H1 (cell line): ENCODE data around the gene ERC1. TPM values are rescaled to one million over a fixed set of nuclear protein-coding genes. Genes with fewer than 3 reads are reported as not detected.

Experiments
- CHD7 ChIP-seq: fragments of 300-600 bp; sonication (generic); IDR thresholded peaks from 2 replicates; pipeline ENCODE4 v1.7.1; 2012; ENCODE audit warnings: low read length, moderate library complexity, mild to moderate bottlenecking, inconsistent platforms; ENCODE audit not compliant: insufficient replicate concordance
- EZH2 ChIP-seq: fragments of 200-600 bp; sonication (generic); IDR thresholded peaks from 2 replicates; pipeline ENCODE4 v1.7.1; 2012; ENCODE audit warnings: low read depth, mild to moderate bottlenecking, moderate library complexity, low read length, inconsistent platforms; ENCODE audit not compliant: severe bottlenecking
- HDAC6 ChIP-seq: IDR thresholded peaks from one replicate; pipeline ENCODE4 v1.7.1; 2012; ENCODE audit warnings: low read depth, mild to moderate bottlenecking, inconsistent platforms, low read length, moderate library complexity
- MAX ChIP-seq: IDR thresholded peaks from 2 replicates; pipeline ENCODE4 v1.6.1; 2012; ENCODE audit warnings: inconsistent platforms
- POLR2A ChIP-seq, 2 experiments: IDR thresholded peaks; 1 replicate in 1 of 2; 2 replicates in 1 of 2; pipeline ENCODE4 v1.6.1; 2011; ENCODE audit warnings: low read depth in 2 of 2, low read length in 2 of 2, mild to moderate bottlenecking in 2 of 2; ENCODE audit errors: control extremely low read depth in 1 of 2
- polyA plus RNA-seq, 7 experiments: library from polyadenylated mRNA; depleted of rRNA in 3 of 7; stranded (reverse) in 5 of 7; unstranded in 2 of 7; fragments of >200 nt in 5 of 7; fragments of 200-250 nt in 2 of 7; gene quantifications; 1 replicate in 5 of 7; 2 replicates in 1 of 7; 4 replicates in 1 of 7; pipeline versions ENCODE4 v1.2.1 to v1.2.3, GENCODE V29; 2011 to 2013; ENCODE audit warnings: missing spikeins in 2 of 7, mixed read lengths in 2 of 7
- total RNA-seq: library from RNA; stranded (reverse); fragmentation: NEBNext Ultra II Directional; extraction: Animal tissue kit (Norgen Biotek cat#: 25700); gene quantifications from 2 replicates; pipeline ENCODE4 v1.2.1, GENCODE V29; 2021
- TF ChIP-seq, protein P1 (sequence below), 3 experiments: IDR thresholded peaks; 1 replicate in 2 of 3; 2 replicates in 1 of 3; pipeline versions ENCODE4 v1.5.1 to v1.6.1; 2011; ENCODE audit warnings: low read length in 3 of 3, mild to moderate bottlenecking in 3 of 3, inconsistent platforms in 2 of 3, low read depth in 1 of 3, moderate library complexity in 1 of 3; ENCODE audit not compliant: insufficient read depth in 1 of 3; ENCODE audit errors: control extremely low read depth in 1 of 3

ERC1 gene
- total and polyA plus RNA-seq, 2 of the 8 experiments (the other 6 are each of a cell fraction or from before 2014, with no cell fraction given) = 7.8 to 45.7 TPM

DNA sequence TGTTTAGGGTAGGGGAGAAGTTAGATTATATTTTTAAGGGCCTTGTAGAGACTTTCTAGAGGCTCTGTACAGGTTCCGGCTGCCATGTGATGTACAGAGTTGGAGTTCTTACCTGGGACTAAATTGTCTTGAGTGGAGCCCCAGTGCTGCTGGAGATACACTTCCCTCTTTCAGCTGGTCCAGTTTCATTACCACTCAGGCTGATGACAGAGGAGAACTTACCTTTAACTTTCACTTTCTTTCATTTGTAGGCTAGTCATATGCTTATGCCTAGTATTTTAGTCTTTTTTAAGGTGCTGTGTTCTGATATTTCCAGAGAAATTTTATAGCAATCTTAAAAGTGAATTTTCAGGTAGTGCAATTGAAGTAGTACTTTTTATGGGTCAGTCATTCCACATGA, 117.3 kb downstream of the ERC1 start (continued):
- TF ChIP-seq, protein P1, sequence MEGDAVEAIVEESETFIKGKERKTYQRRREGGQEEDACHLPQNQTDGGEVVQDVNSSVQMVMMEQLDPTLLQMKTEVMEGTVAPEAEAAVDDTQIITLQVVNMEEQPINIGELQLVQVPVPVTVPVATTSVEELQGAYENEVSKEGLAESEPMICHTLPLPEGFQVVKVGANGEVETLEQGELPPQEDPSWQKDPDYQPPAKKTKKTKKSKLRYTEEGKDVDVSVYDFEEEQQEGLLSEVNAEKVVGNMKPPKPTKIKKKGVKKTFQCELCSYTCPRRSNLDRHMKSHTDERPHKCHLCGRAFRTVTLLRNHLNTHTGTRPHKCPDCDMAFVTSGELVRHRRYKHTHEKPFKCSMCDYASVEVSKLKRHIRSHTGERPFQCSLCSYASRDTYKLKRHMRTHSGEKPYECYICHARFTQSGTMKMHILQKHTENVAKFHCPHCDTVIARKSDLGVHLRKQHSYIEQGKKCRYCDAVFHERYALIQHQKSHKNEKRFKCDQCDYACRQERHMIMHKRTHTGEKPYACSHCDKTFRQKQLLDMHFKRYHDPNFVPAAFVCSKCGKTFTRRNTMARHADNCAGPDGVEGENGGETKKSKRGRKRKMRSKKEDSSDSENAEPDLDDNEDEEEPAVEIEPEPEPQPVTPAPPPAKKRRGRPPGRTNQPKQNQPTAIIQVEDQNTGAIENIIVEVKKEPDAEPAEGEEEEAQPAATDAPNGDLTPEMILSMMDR (IDR thresholded peaks at IDR 0.05; ENCODE audit: control extremely low read depth in 1 of 3, insufficient read depth in 1 of 3, low read depth in 1 of 3, low read length in 3 of 3) = no peak
- TF ChIP-seq MAX = no peak
- TF ChIP-seq HDAC6 = no peak
- TF ChIP-seq EZH2 = no peak
- no peak for TF ChIP-seq POLR2A (IDR thresholded peaks at IDR 0.05; ENCODE audit: control extremely low read depth in 1 of 2, low read depth in 2 of 2, low read length in 2 of 2)
- no peak for TF ChIP-seq CHD7
